PC-9 (cell line): Measurements from ENCODE around the gene SLC5A5.

Experiments
- CTCF ChIP-seq: fragments of 200-600 bp; sonication (generic); conservative IDR thresholded peaks from 2 replicates; pipeline ENCODE4 v1.6.1; 2017; ENCODE audit warnings: mixed run types, antibody characterized with exemption, mild to moderate bottlenecking, moderate library complexity
- EZH2 ChIP-seq: fragments of 200-600 bp; sonication (generic); IDR thresholded peaks from 2 replicates; pipeline ENCODE4 v1.8.0; 2017; ENCODE audit warnings: antibody characterized with exemption, low read depth

- TF ChIP-seq CTCF (no peak), EZH2 (no peak)
Measured at GRCh38 chr19:17881701-17882100, 10.0 kb downstream of the SLC5A5 start.
